Measurements from ENCODE around the gene DDI1.

Gene DDI1
- total RNA-seq: 0 reads per million in 3 experiments

- DNase-seq: no peak
Observed at GRCh38 chr11:104036588-104036987, at the start of gene DDI1. Gene DDI1, plus strand, starts transcription at chr11:104036640. Its CDS starts 183 bp downstream, at chr11:104036823.

DNA sequence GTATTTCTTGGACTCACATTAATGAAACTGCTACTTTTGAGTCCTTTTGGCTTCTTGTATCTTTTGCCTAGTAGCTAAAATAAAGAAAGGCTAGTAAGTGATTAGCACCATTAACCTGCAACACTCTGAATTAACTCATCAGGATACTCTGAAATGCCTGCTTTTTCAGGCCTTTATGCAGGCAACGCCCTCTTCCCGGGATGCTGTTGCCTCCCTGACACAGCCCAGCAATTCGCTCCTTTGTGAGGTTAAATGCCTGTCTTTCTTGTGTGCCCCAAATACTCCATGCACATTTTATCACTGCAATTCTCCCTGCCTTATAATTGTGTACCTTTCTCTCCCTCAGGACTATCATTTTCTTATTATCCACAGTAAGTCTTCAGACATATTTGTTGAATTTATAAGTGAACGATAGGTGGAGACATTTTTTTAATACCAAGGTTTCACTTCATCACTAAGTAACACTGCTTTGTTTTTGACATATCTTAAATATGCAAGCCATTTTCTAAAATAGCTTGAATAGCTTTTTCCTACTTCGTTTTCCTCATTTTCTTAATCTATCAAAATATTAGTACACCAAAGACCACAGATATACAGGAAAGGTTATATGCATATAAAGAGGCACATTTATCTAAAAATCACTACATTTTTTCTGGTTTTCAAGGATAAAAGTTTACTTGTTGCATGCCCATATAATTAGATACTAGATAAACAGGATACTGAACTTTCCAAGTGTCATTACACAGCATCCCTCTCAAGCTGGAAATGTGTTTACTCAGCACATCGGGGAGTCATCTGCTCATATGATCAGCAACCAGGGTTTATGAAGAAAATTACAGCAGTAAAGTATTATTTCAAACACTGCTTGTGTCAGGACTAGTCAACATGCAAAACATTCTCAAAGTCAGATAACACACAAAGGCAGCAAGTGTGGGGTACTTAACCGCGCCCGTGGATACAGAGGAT, 48.5 kb upstream of the DDI1 start:
- no peak for DNase-seq

- DNase-seq: no peak
Observed at GRCh38 chr11:103988595-103988969, 47.9 kb upstream of the DDI1 start.

DNA sequence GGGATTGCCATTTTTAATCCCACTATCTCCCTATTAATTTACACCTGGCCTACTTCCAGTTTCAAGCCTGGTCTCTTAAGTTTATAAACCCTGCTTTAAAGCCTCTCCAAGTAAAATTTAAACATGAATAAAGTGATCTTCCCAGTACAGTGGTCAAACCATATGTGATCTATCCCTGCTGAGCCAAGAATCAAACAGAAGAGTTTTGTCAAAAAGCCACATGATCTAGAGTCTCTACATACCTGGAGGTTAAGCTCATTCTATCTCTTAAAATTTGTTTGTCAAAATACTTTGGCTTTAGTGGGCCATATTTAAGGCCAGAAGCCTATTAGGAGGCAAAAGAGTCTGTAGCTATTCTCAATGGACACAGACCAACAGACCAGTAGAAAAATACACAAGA, 42.9 kb upstream of the DDI1 start:
- DNase-seq: no peak

DNA sequence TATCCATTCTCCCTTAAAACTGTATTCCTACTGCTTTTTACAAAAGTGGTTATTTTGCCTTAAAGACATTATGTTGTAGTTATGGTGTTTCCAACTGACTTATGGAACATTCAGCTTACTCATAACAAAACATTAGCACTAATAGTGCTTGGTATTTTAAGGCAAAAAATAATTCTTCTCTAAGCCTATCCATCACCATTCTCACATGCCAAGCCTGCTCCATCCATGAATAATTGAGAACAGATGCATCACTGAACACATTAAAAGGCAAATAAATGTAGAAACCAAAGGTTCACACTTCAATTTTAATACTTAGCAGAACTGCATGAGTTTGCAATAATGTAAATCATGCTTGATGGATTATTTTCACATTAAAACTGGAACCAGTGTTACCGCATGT, 42.3 kb upstream of the DDI1 start:
- DNase-seq: no peak

GRCh38 chr11:103994518-103994917, 41.9 kb upstream of the DDI1 start:
- no peak for DNase-seq

DNA sequence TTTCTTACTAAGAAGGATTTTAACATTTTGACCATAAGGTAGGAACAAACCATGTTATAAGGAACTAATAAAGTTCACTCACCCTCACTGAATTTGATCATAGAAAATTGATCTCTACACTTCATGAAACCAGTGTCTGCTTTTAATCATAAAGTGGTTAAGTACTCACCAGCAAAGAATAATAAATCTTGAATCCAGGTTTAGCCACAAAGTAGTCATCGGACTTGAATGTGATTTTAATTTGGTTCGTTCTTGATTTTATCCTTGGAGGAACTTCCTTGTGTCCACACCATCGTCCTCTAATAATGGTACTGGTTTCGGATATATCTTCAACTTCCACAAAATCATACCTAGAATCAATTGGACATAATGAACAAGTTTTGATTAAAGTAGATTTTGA, 40.5 kb upstream of the DDI1 start:
- no peak for DNase-seq

DNA sequence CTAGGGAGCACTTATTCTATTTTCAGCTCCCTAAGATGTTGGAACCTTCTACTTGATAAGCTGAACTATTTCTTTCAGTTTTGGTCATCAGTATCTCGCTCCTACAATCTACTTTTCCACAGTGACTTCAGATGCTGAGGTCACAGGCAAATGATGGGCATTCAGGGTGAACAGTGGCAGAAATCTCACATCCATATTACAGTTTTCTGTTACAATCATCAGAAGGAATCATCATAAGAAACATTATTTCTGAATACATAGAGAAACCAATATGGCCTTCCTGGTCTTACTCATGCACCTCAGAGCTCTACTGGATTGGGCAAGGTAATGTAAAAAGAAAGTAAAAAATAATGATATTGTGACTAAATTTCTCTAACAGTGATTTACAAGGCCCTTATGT, 39.4 kb upstream of the DDI1 start:
- no peak for DNase-seq

- no peak for DNase-seq
Observed at GRCh38 chr11:103998826-103999508, 37.5 kb upstream of the DDI1 start.

GRCh38 chr11:104000798-104001197, 35.6 kb upstream of the DDI1 start:
- DNase-seq: no peak

- no peak for DNase-seq
Observed at GRCh38 chr11:104001561-104002056, 34.8 kb upstream of the DDI1 start.

DNA sequence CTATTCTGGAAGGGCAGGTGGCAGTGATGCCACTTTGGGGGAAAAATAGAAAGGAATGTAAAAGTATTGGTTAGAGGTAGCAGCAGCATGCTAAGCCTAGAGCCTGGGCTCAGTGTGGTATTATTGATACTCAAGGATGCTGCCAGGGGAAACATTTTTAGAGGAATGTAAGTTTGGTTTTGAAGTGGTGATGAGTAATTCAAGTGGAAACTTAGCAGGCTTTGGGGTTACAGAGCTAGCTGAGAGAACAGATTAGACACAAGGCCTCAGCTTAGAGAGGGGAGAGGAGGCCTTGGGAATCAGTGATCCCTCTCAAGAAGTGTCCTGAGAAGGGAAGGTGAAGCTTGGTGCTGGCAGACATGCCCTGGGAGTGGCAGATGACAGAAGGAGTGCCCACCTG, 32.9 kb upstream of the DDI1 start:
- DNase-seq: no peak

DNA sequence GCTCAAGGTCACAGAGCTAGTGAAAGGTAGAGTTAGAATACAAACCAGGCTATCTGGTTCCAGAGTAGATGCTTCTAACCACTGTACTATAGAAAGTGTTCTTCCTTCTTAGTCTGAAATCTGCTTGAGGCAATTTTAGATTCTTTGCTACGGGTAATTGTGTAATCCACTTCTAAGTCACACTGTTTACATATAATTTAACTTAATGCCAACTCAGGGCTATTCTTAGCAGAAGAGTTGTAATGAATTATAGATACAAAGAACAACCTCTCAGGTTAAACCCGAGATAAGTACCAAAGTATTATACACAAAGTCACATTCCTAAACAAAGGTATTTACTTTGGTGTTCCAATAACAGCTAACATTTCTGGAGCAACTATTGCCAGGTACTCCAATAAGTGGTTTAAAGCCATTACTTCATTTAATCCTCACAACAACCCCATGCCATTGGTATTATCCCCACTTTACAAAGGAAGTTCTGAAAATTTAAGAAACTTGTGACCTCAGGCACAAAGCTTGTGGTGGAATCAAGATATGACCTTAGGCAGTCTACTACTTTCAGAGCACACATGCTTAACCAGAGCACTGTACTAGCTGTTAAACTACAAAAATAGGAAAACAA, 31.1 kb upstream of the DDI1 start:
- DNase-seq: no peak

- no peak for DNase-seq
Observed at GRCh38 chr11:104009744-104010143, 26.7 kb upstream of the DDI1 start.

- no peak for DNase-seq
Observed at GRCh38 chr11:104011044-104011443, 25.4 kb upstream of the DDI1 start.

GRCh38 chr11:104015649-104016415, 20.6 kb upstream of the DDI1 start:
- DNase-seq: no peak

- no peak for DNase-seq
Observed at GRCh38 chr11:104024572-104024971, 11.9 kb upstream of the DDI1 start.

- DNase-seq: no peak
Observed at GRCh38 chr11:104028476-104029263, 7.8 kb upstream of the DDI1 start.

GRCh38 chr11:104033134-104033533, 3.3 kb upstream of the DDI1 start:
- no peak for DNase-seq

GRCh38 chr11:104033561-104033960, 2.9 kb upstream of the DDI1 start:
- DNase-seq: no peak

- no peak for DNase-seq
Observed at GRCh38 chr11:104036995-104037394, 555 bp downstream of the DDI1 start.

DNA sequence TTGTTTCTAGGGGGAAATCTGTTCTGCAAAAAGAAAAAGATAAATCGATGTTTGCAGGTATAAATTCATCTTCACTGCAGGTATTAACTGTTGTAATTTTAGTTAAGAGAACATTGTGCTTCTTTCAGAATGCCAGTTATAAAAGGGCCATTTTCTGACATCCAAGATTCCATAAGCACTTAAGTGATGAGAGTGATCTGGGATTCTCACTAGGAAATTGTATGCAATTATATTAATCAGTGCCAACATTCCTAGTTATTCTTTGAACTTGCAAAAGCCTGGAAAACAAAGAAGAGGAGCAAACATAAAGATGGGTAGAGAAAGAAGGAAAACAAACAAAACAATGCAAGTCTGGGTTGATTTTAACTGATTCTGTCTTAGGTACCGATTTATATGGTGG, 5.4 kb downstream of the DDI1 start:
- DNase-seq: no peak
